BJ (cell line): ENCODE data around the gene VPS37C. TPM values are rescaled to one million over a fixed set of nuclear protein-coding genes. Genes with fewer than 3 reads are reported as not detected.
A peak's percentile ranks its signal among the peaks of the same experiment; 100 is the strongest.

ENCODE experiments used
- CTCF ChIA-PET: fragments of 350-600 bp; formaldehyde crosslinking; extraction: SDS; loops from one replicate; lab custom pipeline; 2021; ENCODE audit warnings: antibody characterized with exemption, inconsistent platforms; lab: Yijun Ruan, JAX
- POLR2A ChIA-PET: fragments of 300-600 bp; sonication (Branson Sonifier 250); formaldehyde crosslinking; extraction: SDS; loops from one replicate; lab custom pipeline; 2021; ENCODE audit warnings: antibody characterized with exemption; lab: Charles Lee
- DNase-seq: peaks from one replicate; pipeline ENCODE4 v3.0.0-alpha.2; 2011; ENCODE audit warnings: low read depth
- H3K27me3 ChIP-seq: 2 replicates; pipeline ENCODE4 v1.6.0; 2011; ENCODE audit warnings: low read length; ENCODE audit not compliant: control insufficient read depth, insufficient read depth
- H3K36me3 ChIP-seq: 2 replicates; pipeline ENCODE4 v1.5.1; 2011; ENCODE audit warnings: low read length; ENCODE audit not compliant: control insufficient read depth, insufficient read depth
- H3K4me3 ChIP-seq: 2 replicates; pipeline ENCODE4 v1.5.1; 2011; ENCODE audit warnings: low read depth, mild to moderate bottlenecking, control low read depth, low read length
- CTCF ChIP-seq: IDR thresholded peaks from 2 replicates; pipeline ENCODE4 v1.5.1; 2011; ENCODE audit warnings: low read depth, mild to moderate bottlenecking, control low read depth, inconsistent platforms, low read length, moderate library complexity; ENCODE audit not compliant: insufficient read depth
- polyA plus RNA-seq: library from polyadenylated mRNA; depleted of rRNA; stranded (reverse); fragments of >200 nt; gene quantifications from 2 replicates; pipeline ENCODE4 v1.2.3, GENCODE V29; 2011

The VPS37C gene
- polyA plus RNA-seq, 1 experiment: 17.5 TPM

GRCh38 chr11:61193596-61193995 is 32.4 kb upstream of the VPS37C start:
- Histone ChIP-seq H3K27me3 (peaks cover 5% of the 10 kb centered on the region), H3K36me3 (no peaks in the 10 kb centered on the region), H3K4me3 (no peak overlapping the region)
- DNase-seq: no peak
- CTCF ChIA-PET: interaction anchor here (0.6 kb wide), 1 partner anchor 249 kb away, joined by 3 read pairs; no protein-coding TSS in a partner anchor
- POLR2A ChIA-PET: no interaction called here
- no peak for TF ChIP-seq CTCF

GRCh38 chr11:61189933-61190332 is 28.7 kb upstream of the VPS37C start:
- DNase-seq: no peak
- CTCF ChIA-PET: interaction anchor here (0.8 to 5.5 kb wide), 3 partner anchors 61 to 222 kb away, joined by 3 to 31 read pairs (median 5); no protein-coding TSS in a partner anchor
- Histone ChIP-seq H3K4me3 (no peak overlapping the region), H3K36me3 (no peaks in the 10 kb centered on the region), H3K27me3 (no peaks in the 10 kb centered on the region; the same call in 1 of the 2 replicates)
- no peak for TF ChIP-seq CTCF
- POLR2A ChIA-PET: no interaction called here

GRCh38 chr11:61187505-61188130 is 26.4 kb upstream of the VPS37C start:
- ChIA-PET POLR2A (no interaction called here), CTCF (interaction anchor here (0.6 to 5.5 kb wide), 29 partner anchors 8 to 1300 kb away, joined by 3 to 31 read pairs (median 4); no protein-coding TSS in a partner anchor)
- Histone ChIP-seq H3K36me3 (no peaks in the 10 kb centered on the region), H3K27me3 (no peaks in the 10 kb centered on the region; the same call in 1 of the 2 replicates), H3K4me3 (no peak overlapping the region)
- DNase-seq: peak; percentile 16
- peak; percentile 94 for TF ChIP-seq CTCF

DNA sequence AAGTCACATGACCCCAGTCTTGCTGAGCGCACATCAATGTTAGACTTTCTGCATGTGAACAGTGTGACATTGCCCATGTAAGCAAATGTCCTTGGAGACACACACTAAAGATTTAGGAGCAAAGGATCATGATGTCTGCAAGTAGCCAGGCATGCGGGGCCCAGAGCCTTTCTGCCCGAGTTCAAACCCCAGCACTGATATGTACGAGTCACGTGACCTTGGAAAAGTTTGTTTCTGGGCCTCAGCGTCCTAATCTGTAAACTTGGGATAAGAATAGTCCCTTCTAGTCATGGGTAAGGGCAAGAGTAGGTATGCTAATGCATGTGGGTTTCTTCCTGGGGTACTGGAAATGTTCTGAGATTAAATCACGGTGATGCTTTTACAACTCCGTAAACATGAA is 25.3 kb upstream of the VPS37C start:
- TF ChIP-seq CTCF: no peak
- Histone ChIP-seq H3K27me3 (no peaks in the 10 kb centered on the region; the same call in 1 of the 2 replicates), H3K4me3 (no peak overlapping the region), H3K36me3 (no peaks in the 10 kb centered on the region)
- DNase-seq: no peak
- POLR2A ChIA-PET: no interaction called here
- CTCF ChIA-PET: interaction anchor here (0.7 to 5.5 kb wide), 15 partner anchors 8 to 824 kb away, joined by 3 to 31 read pairs (median 4); no protein-coding TSS in a partner anchor

- H3K36me3 ChIP-seq: no peaks in the 10 kb centered on the region
- ChIA-PET CTCF (no interaction called here), POLR2A (no interaction called here)
- H3K4me3 ChIP-seq: no peak overlapping the region
- no peak for DNase-seq
- no peak for TF ChIP-seq CTCF
- H3K27me3 ChIP-seq: no peaks in the 10 kb centered on the region
These were observed 22.4 kb upstream of the VPS37C start for GRCh38 chr11:61183645-61184044.
